NCI-H748 (cell line): ENCODE results near the gene MT4.

Source experiments
- DNase-seq: peaks from one replicate; lab custom pipeline; 2025; ENCODE audit not compliant: unreplicated experiment; lab: John Stamatoyannopoulos, UW

The MT4 gene

DNA sequence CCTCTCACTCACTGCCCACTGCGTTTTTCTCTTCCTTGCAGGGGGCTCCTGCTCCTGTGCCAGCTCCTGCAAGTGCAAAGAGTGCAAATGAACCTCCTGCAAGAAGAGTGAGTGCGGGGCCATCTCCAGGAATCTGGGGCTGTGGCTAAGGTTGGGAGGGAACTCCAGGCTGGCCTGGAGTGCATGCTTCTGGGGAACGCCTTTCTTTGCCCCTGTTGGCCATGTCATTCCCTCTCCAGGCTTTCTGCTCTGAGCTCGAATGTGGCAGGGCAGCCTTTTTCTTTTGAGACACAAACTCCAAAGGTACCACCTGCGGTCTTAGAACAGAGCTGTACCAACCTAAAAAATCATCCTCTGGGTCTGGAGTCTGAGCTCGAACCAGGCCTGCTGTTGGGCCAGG, 53.3 kb downstream of the MT4 start:
- DNase-seq, result no peak
